HG02970 (cell line): ENCODE results near the gene C1QL4.
"Not testable (repeated sequence)": the region's sequence is repeated elsewhere in the genome, so short reads cannot be mapped to it uniquely, and the experiment has no call there.

Source experiments
- ATAC-seq: cut with Tn5 transposase; IDR thresholded peaks from one replicate; pipeline ENCODE4 v1.9.1; 2021; ENCODE audit warnings: mild to moderate bottlenecking, moderate library complexity, moderate number of reproducible peaks; ENCODE audit not compliant: unreplicated experiment, low FRiP score

The C1QL4 gene

DNA sequence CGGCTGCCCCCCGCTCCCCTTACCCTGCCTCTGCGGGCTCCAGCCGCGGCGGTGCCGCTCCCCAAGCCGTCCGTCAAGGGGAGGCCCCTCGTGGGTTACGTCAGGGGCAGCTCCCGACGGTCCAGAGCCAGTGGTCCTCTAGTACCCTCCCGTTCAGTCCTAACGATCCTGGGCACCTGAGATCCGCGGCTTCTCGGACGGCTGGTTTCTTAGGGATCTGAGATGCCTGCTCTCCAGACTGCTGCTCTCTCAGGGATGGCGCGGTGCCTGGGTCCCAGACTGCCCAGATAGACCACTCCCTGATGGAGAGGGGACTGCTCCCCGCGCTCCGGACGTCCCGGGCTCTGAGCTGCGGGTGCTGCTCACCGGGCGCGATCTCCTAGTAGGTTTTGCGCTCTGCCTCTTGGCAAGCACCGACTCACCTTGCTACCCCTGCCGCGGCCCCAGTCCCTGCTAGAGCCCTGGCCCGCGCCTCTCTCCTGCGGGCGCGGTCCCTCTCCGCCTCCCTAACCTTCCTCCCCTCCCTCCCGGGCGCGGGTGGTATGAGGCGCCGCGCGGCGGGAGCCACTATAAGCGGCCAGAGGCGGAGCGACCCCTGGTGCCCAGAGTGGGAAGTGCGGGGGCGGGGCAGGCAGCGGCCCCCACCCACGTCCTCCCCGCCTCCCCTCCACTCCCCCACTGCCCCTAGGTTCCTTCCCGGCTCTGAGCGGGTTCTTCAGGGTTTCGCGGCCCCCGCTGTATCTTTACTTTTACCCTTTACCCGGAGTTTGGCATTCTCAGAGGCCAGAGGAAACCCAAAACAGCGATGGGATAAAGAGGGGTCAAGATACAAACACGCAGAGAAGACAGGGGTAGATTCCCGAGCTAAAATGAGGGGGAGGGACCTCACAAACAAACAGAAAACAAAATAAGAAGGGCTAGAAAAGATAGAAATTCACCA lies at the start of gene C1QL4:
Gene C1QL4 (minus strand): TSS at position 544 of the 940 bp plus-strand sequence. CDS start 711 bp downstream, outside the sequence.
- peak; percentile 53 for ATAC-seq

DNA sequence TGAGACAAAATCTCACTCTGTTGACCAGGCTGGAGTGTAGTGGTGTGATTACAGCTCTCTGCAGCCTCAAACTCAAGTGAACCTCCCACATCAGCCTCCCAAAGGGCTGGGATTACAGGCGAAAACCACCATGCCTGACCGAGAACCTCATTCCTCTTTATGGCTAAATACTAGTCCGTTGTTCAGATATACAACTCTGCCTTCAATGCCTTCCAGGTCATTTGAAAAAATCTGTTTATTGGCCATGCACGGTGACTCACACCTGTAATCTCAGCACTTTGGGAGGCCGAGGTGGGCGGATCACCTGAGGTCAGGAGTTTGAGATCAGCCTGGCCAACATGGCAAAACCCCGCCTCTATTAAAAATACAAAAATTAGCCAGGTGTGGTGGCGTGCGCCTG lies 43.2 kb upstream of the C1QL4 start:
- not testable (repeated sequence) for ATAC-seq

DNA sequence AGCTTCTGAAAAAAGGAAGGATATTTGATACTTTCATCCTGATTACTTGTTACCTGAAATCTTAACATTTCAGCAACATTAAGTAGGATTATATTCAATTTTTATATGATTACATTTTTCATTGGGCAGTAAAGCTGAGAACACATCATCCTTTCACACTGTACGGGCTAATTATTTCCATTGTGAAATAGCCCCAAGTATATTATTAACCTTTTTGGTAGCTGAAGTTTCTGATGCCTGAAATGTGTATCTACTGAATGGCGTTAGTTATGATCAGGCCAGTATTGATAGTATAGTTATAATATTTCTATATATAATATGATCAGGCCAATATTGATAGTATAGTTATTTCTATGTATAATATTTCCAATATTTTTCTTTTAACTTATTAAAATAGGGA lies 40.4 kb upstream of the C1QL4 start:
- no peak for ATAC-seq

DNA sequence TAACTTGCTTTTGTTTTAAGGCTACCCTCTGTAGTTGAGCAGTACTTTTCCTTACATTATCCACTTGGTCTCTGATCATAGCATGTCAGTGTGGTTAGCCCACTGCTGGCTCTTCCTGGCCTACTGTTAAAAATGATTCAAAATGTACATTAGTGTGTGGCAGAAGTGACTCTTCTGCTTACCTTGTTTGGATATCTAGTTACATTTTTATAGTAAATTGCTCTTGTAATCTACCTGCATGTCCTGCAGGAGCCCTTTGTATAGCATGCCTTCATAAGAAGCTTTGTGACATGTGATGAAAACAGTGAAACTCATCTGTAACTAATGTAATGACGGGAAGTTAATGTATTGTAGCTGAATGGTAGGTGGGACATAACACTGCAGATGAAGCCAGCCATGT lies 38.4 kb upstream of the C1QL4 start:
- no peak for ATAC-seq

DNA sequence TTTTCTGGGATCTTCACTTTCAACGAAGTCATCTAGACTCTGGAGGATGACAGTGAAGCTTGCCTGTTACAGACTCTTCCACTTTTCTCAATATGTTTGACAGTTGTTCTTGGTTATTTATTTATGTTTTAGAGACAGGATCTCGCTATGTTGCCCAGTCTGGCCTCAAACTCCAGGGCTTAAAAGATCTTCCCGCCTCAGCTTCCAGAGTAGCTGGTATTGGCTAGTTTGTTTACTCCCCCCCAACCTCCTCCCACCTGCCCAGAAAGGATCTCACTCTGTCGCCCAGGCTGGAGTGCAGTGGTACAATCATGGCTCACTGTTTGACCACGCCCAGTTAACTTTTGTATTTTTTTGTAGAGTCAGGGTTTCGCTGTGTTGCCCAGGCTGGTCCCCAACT lies 33.6 kb upstream of the C1QL4 start:
- no peak for ATAC-seq

DNA sequence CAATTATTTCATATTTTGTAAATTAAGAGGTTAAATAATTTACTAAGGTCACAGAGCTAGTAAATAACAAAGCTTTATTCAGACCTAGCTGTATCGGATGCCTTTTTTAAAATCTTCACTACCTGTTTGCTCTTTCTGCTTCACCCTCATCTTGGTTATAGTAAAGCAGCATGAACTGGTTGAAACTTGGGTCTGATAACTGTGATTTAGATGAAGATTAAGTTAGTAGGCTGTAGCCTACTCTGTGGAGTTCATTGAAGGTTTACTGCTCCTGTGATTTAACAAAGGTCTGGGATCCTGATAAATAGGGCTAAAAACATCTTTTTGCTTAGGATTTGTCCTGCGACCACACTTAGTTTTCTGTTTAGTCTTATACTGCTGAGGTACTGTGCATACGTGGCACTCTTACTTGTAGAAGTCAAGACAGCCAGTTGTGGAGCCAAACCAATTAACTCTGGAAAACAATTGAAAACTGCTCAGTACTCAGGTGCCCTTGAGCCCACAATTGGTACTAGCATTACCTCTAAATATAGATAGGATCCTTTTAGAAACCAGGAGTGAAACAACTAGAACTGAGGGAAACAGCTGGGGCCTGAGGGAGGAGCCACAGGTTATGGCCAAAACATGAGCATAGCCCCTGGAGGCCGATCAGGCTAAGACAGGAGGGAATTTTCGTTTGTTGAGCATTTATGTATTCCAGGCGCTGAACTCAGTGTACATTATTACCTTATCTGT lies 32.6 kb upstream of the C1QL4 start:
- peak; percentile 29 for ATAC-seq

DNA sequence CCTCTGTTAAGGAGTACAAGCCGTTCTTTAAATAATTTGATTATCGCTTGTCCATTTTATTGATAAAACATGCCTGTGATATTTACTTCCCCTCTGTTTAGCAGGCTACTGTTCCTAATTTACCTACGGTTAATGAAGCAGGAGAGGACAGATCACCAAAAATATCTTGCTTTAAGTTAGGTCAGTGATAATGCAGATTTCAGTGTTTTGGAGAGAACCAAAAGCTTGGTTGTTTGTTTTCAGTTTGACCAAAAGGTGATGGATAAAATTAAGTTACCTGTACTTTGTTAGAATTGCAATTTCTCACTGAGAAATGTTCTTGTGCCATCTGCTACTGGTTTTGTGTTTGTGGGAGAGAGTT lies 31.2 kb upstream of the C1QL4 start:
- no peak for ATAC-seq

DNA sequence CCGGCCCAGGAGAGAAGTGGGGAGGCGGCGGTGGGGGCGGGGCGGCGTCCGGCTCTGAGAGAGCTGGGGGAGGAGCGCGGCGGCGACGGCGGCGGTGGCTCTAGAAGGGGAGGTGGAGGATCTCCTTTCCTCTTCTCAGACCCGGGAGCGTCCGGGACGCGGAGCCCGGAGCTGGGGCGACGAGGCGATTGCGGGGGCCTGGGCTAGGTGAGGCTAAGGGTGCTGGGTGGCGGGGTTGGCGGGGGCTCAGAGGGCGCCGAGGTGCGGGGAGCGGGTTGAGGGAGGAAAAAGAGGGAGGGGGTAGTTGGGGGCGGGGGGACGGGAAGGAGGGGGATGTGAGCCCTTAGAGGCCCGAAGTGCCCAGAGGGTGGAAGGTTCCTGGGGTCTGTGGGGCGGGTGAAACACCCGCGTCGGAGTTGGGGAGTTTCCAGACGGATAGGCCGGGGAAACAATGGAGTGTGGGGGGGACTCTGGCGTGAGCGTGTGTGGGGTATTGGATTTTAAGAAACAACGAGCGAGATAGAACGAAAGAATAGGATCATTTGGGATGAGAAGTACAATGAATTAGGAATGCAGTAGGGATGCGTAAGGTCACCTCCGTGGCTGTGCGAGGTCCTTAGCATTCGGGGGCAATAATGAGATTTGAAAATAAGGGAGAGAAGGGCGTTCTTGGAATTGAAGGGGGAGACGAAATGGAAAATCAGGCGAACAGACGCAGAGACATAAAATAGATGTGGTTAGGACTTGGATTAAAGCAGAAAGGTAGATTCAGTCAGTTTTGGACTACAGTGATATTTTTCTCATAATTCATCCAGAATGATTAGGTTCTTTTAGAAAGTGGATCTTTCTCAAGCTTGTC lies 30.6 kb upstream of the C1QL4 start, which contains the start of gene SPATS2:
Gene SPATS2 (plus strand): TSS at position 82 of the 859 bp plus-strand sequence. CDS start 93,551 bp downstream, outside the sequence.
- ATAC-seq: no peak

DNA sequence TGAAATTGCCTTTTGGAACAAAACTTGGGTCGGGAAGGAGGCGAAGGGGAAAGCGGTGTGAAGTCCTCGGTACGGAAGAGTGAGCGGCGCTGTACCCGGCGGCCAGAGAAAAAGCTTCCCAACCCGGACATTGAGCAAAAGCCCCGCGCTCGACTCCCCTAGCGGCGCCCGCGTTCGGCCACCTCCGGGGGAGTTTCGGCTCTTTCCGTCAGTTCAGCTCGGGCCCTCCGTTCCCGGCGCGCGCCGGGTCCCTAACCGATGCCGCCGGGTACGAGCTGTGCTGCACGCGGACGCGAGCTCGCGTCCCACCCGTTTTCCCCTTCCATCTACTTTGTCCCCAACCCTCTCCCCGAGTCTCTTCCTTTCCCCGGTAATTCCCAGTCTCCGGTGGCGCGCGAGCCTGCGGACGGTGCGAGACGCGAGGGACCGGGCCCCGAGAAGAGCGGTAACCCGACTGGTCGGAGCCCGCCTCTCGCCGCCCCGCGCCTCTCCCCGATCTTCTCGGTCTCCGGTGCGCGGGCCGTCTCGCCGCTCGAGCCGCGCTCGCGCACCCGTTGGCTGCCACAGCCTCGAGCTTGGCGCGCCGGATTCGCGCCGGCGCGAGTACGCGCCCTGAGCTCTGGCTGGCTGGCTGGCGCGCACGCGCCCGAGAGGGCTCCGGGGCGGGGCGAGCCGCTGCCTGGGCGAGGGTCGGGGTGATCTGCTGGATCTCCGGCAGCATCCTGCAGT lies 29.8 kb upstream of the C1QL4 start:
- peak; percentile 67 for ATAC-seq

DNA sequence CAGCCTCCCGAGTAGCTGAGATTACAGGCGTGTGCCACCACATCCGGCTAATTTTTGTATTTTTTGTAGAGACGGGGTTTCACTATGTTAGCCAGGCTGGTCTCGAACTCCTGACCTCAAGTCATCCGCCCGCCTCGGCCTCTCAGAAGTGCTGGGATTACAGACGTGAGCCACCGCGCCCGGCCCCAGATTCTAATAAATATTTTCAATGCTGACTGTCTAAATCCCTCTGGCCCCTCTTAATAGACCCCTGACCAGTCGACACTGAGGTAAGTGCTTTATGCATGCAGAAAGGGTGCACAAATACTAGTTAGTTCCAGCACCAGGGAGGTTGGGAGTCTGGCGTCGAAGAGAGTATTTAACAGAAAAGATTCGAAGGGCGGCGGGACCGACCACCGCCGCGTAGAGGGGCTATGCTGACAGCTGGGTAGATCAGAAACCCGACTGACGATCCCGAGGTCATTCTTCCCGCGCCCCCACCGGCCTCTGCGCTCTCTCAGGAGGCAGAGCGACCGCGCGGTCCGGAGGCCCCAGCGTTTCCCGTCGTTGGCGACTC lies 29.2 kb upstream of the C1QL4 start:
- no peak for ATAC-seq

DNA sequence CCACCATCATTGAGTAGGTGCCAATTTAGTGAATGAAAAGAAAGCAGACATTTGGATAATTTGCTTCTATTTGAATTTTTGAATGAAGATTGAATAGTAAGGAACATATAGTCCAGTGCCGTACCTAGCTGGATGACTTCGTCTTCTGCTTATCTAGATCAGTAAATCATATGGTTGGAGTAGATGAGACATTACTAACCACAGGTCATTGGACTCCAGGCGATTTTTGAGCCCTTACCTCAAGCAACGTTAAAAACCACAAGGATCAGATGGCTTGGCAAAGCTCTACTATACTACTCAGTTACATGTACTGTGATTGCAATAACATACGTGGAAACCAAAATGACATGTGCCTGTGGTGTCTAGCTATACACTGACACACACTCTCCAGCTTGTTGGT lies 28.6 kb upstream of the C1QL4 start:
- ATAC-seq: no peak

DNA sequence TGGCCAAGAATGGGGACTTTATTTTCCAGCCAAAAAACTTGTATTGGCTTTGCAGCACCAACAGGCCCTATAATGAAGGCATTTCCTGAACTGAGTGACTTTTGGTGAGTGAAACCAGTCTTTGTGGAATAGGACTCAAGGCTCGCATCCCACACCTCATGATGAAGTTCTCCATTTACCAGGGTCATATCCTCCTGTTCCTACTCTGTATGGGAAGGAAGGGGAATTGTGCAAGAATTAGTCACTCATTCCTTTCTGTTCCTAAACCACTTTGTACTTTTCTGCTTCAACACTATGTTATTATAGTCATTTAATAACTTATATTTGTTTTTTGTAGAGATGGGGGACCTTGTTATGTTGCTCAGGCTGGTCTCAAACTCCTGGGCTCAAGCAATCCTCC lies 28.0 kb upstream of the C1QL4 start:
- ATAC-seq: no peak

DNA sequence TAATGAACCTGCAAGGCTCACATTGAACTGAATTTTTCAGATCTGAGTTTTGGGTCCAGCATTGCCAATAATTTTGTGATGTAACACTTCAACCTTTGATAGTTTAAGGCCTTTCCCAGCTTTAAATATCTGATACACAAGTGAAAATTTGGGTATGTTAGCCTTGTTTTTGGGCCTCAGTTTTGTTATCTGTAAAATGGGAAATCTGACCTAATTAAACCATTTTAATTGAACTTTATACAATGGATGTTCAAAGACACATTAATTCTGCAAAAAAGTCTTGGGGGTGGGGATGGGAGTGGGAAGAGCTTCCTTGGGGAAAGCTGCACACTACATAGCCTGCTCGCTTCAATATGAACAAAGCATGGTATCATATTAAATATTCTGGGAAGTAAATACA lies 25.1 kb upstream of the C1QL4 start:
- no peak for ATAC-seq

DNA sequence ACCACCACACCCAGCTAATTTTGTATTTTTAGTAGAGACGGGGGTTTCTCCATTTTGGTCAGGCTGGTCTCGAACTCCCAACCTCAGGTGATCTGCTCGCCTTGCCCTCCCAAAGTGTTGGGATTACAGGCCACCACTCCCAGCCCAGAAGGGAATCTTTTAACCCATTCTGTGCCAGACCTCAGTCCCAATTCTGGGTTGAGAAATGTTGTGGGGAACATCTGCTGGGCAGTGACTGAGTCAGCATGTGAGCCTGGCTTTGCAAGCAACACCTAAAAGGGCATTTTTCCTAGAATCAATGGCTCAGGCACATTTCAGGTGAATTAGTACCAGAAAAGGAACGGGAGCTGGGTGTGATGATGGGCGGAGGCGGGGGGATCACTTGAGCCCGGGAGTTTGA lies 22.7 kb upstream of the C1QL4 start:
- no peak for ATAC-seq

DNA sequence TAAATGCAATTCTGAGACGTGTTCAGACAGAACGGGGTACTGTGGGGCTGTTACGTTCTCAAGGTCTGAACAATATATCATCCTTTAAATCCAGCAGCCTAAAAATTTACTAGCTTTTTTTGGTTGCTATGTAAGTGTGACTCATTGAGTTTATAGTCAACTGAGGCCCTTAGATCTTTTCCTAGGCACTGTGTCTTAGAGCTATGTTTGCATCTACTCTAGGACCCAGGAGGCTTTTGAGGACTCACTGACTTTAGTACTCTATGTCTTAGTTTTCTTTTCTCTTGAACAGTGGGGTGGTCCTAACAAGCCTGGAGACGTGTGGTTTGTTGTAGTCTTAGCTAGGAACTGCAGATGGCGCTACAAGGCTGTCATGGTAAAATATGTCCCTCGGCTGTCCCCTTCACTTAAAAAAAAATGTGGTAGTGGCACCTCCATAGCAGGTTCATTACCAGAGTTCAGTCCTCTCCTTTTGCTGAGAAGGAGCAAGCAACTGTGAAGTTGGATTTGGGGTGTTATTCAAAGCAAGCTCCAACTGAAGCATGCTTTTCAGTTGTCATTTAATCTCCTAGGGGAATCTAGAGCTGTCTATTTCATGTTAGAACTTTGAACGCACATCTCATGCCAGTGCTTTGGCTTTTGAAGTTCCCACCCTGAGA lies 21.6 kb upstream of the C1QL4 start:
- no peak for ATAC-seq

DNA sequence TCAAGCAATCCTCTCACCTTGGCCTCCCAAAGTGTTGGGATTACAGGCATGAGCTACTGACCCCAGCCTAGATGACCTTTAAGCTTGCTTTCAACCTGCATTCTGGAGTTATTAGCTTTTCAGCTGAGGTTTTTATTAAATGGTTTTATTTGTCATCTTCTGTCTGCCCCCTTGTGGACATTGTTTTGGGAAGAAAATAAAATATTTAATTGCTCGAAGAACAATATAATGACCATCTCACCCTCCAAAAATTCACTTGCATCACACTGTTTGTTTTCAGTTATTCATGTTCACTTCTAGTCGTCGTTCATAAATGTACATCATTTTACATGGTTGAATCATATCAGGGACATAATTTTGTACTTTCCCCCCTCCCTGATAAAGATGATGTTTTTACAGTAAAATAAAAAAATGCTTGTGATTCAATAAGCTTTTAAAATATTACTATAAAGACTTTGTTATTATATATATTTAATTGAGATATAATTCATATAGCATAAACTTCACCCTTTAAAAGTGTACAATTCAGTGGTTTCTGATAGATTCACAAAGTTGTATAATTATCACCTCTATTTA lies 20.2 kb upstream of the C1QL4 start:
- ATAC-seq: no peak

DNA sequence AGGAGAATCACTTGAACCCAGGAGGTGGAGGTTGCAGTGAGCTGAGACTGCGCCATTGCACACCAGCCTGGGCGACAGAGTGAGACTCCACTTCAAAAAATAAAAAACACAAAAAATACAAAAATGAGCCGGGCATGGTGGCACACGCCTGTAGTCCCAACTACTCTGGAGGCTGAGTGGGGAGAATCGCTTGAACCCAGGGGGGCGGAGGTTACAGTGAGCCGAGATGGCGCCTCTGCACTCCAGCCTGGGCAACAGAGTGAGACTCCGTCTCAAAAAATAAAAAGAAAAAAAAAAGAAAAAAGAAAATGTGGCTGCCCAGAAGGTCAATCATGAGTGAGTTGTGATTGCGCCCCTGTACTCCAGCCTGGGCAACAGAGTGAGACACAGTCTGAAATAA lies 18.9 kb upstream of the C1QL4 start:
- no peak for ATAC-seq

DNA sequence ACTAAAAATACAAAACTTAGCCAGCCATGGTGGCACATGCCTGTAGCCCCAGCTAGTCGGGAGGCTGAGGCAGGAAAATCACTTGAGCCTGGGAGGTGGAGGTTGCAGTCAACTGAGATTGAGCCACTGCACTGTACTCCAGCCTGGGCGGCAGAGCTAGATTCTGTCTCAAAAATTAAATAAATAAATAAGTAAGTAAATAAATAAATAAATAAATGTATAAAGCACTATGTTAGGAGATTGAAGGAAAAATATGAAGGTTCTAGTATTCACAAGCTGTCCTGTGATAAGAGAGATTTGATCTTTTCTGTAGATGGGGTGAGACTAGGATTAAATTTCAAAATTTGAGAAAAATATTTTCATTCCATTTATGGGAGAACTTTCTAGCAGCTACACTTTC lies 15.4 kb upstream of the C1QL4 start:
- no peak for ATAC-seq

DNA sequence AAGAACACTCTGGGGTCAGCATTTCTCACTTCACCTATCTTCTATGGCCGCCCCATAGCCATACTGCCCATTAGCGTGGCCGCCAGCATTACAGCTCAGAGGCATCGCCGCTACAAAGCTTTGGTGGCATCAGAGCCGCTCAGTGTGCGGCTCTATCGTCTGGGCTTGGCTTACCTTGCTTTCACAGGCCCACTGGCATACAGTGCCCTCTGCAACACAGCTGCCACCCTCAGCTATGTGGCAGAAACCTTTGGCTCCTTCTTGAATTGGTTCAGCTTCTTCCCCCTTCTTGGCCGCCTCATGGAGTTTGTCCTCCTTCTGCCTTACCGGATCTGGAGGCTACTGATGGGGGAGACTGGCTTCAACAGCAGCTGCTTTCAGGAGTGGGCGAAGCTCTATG lies 12.3 kb upstream of the C1QL4 start:
- ATAC-seq: no peak
